ENCODE results near the gene SUPT5H. TPM values are rescaled to one million over a fixed set of nuclear protein-coding genes. Genes with fewer than 3 reads are reported as not detected.
A peak's percentile ranks its signal among the peaks of the same experiment; 100 is the strongest.

SUPT5H gene
- total RNA-seq, 1 donor from 2014 or later: 169 TPM

DNA sequence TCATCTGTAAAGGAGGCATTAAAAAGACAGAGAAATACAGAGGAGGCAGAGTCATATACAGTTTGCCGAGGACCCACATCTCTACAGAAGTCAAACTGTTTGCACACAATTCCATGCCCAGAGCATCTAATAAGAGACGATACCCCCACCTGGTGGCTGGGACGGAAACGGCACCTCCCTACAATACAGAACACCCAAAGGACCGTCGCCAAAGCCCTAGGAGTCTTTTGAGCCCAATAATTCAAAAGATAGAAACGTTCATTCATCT is 33.6 kb upstream of the SUPT5H start:
- Mint-ChIP-seq H3K4me3 (ENCODE audit: low read depth) (peak overlapping the region; percentile 80), H3K4me1 (ENCODE audit: low read depth) (peaks cover 38% of the 10 kb centered on the region), H3K36me3 (ENCODE audit: low read depth) (peaks cover 39% of the 10 kb centered on the region), H3K27ac (peak overlapping the region; percentile 90), H3K9me3 (no peaks in the 10 kb centered on the region), H3K27me3 (ENCODE audit: low read depth) (no peaks in the 10 kb centered on the region)
- intact Hi-C loops (cut with micrococcal nuclease): loop anchor here (1.0 to 2.0 kb wide), 8 partner anchors 10 to 289 kb away; partner anchors contain the start of genes MED29 and PAF1
- peak; percentile 84 for DNase-seq (ENCODE audit: low spot score)

DNA sequence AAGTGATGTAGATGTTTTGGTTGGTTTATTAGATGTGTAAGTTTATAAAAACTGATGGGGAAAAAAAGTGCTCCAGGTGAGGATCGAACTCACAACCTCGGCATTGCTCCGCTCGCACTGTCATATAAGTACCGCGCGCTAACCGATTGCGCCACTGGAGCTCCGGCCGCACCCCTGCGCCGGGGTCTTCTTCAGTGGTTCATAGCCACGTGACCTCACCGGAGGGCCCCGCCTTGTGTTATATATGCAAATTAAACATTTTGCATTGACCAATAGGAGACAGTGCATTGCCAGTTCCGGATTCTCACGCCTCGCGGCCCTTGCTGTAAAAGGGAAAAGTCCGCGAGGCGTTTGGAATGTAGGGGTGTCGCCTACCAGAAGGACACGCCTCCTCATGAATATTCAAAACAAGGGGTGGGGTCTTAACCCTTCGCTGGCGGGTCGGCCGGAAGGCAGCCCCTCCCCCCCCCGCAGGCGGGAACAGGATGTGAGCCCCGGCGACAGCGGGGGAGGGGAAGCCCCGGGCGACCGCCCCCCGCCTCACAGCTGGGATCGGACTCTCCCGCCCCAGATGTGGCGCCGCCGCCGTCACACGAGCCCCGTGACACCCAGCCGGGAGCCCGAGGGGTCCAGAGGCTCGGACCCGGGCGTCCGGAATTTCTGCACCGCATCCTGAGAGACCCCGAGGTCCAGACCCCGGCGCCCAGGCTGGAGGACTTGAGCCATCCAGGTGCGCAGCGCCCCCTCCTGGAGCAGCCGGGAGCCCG is 33.1 kb upstream of the SUPT5H start, which contains the start of gene PLEKHG2:
TSS of gene PLEKHG2 (plus strand) at position 570 of the 767 bp plus-strand sequence. CDS start 1,418 bp downstream, outside the sequence.
- DNase-seq (ENCODE audit: low spot score): peak; percentile 96
- Mint-ChIP-seq H3K36me3 (ENCODE audit: low read depth) (peaks cover 35% of the 10 kb centered on the region), H3K27me3 (ENCODE audit: low read depth) (no peaks in the 10 kb centered on the region), H3K4me1 (ENCODE audit: low read depth) (peaks cover 38% of the 10 kb centered on the region), H3K9me3 (no peaks in the 10 kb centered on the region), H3K27ac (peak within 1 kb of the TSS; percentile 90), H3K4me3 (ENCODE audit: low read depth) (peak within 1 kb of the TSS; percentile 97)
- intact Hi-C loops (cut with micrococcal nuclease): loop anchor here (1.0 to 2.0 kb wide), 7 partner anchors 15 to 290 kb away; partner anchors contain the start of genes MED29 and PAF1

DNA sequence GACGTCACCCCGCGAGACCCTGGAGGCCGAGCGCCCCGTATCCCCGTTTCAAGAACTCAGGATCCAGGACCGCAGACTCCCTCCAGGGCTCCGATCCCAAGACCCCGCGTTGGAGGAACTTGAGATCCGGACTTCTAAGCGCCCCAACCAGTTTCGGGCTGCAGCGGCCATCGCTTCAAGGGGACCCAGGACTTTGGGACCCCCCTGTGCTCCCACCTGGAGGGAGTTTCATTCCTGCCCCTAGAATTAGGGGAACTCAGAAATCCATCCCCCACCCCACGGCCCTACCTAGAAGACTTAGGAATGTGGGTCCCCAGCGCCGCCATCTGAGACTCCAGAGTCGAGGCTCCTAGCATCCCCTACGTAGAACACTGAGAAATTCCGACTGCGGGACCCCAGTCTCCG is 32.5 kb upstream of the SUPT5H start:
- peak overlapping the region; percentile 80 for H3K4me3 Mint-ChIP-seq (ENCODE audit: low read depth)
- H3K4me1 Mint-ChIP-seq (ENCODE audit: low read depth): peaks cover 37% of the 10 kb centered on the region
- intact Hi-C loops (cut with micrococcal nuclease): loop anchor here (1.0 to 2.0 kb wide), 7 partner anchors 16 to 291 kb away; partner anchors contain the start of genes MED29 and PAF1
- peaks cover 35% of the 10 kb centered on the region for H3K36me3 Mint-ChIP-seq (ENCODE audit: low read depth)
- DNase-seq (ENCODE audit: low spot score): no peak
- peak overlapping the region; percentile 42 for H3K27ac Mint-ChIP-seq
- no peaks in the 10 kb centered on the region for H3K9me3 Mint-ChIP-seq
- no peaks in the 10 kb centered on the region for H3K27me3 Mint-ChIP-seq (ENCODE audit: low read depth)

DNA sequence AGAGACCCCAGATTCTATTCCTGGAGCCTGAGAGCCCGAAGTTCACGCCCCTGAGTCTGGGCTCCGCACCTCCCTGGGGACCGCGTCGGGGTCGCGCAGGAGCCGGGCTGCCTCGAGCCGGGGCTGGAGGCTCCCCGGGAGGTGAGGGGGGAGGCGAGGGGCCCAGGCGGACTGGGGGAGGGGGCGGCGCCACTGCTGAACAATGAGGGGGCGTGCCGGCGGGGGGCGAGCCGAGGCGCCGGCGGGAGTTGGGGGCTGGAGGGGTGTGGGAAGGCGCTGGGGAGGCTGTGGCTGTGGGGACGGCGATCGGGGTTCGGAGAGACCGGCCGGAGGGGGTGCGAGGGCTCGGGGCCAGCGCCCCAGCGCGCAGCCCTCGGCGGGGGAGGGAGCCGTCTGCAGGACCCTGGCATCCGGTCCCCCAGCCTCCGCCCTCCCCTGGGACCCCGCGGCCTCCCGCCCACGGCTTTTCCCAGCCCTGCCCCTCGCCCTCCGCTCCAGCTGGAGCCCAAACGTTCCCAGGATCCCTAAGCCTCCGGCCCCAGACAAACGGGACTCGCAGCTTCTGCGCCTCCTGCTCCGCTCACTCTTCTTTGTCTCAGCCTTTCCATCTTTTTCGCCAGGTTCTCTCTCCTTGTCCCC is 32.0 kb upstream of the SUPT5H start:
- H3K9me3 Mint-ChIP-seq: no peaks in the 10 kb centered on the region
- no peak for DNase-seq (ENCODE audit: low spot score)
- intact Hi-C loops (cut with micrococcal nuclease): loop anchor here (2.0 kb wide), 1 partner anchor 63 kb away; no protein-coding TSS in a partner anchor
- peak overlapping the region; percentile 81 for H3K27ac Mint-ChIP-seq
- H3K36me3 Mint-ChIP-seq (ENCODE audit: low read depth): peaks cover 34% of the 10 kb centered on the region
- H3K4me1 Mint-ChIP-seq (ENCODE audit: low read depth): peaks cover 32% of the 10 kb centered on the region
- no peaks in the 10 kb centered on the region for H3K27me3 Mint-ChIP-seq (ENCODE audit: low read depth)
- H3K4me3 Mint-ChIP-seq (ENCODE audit: low read depth): peak overlapping the region; percentile 97

DNA sequence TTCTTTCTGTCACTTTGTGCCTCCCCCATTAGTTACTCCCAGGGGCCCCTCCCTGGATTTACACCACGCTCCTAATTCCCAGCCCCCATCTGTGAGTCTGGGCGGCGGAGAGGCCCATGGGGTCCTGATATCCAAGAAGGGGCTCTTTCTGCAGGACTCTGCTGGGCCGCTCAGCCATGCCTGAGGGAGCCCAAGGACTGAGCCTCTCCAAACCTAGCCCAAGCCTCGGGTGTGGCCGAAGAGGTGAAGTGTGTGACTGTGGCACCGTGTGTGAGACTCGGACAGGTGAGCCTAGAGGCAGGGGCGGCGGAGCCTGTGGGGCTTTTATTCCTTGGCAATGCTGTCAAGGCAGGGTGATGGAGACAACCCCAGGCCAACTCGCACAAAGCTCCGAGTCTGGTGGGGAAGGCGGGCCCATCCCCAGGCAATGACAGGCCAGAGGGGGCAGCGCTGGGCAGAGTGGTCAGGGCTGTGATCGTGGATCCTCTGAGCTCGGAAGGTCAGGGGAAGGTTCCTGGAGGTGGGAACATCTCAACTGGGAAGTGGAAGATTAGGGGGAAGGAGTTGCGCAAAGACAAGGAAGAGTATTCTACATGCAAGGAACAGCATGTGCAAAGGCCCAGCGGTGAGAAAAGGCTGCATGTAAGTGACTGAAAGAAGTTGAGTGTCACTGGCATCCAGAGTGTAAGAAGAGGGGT is 31.3 kb upstream of the SUPT5H start:
- intact Hi-C loops (cut with micrococcal nuclease): loop anchor here (2.0 kb wide), 1 partner anchor 63 kb away; no protein-coding TSS in a partner anchor
- Mint-ChIP-seq H3K27ac (peak overlapping the region; percentile 81), H3K36me3 (ENCODE audit: low read depth) (peaks cover 33% of the 10 kb centered on the region), H3K4me1 (ENCODE audit: low read depth) (peaks cover 27% of the 10 kb centered on the region), H3K27me3 (ENCODE audit: low read depth) (no peaks in the 10 kb centered on the region), H3K9me3 (no peaks in the 10 kb centered on the region), H3K4me3 (ENCODE audit: low read depth) (peak overlapping the region; percentile 97)
- DNase-seq (ENCODE audit: low spot score): no peak

DNA sequence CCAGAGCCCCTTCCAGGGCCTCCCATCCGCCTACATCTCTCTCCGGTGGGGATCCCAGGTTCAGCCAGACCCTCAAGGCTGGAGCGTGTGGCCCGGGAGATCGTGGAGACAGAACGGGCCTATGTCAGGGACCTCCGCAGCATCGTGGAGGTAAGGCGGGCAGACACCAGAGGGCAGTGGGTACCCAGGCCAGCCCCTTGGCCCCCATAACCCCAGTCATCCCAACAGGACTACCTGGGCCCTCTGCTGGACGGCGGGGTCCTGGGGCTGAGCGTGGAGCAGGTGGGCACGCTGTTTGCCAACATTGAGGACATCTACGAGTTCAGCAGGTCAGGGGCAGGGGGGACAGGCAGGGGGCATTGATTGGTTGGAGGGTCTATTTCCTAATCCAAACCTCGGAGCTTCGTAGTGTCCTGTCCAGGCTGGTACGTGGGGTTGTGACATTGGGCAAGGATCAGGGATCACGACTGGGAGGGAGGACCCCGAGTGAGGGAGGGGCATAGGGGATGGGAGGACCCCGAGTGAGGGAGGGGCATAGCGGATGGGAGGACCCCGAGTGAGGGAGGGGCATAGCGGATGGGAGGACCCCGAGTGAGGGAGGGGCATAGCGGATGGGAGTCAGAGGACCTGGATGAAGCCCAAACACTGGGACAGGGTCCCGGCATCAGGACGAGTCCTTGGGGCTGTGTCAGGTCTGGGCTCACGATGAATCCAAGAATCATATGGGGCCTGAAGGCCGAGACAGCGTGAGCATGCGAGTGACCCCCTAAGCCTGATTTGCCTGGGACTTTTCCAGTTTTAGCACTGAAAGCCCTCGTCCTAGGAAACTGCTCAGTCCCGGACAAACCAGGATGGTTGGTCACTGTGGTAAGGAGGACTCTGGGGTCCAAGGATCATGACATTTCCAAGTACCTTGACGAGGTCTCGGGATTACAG is 30.0 kb upstream of the SUPT5H start:
- Mint-ChIP-seq H3K27me3 (ENCODE audit: low read depth) (no peaks in the 10 kb centered on the region), H3K9me3 (no peaks in the 10 kb centered on the region), H3K27ac (no peak overlapping the region), H3K4me1 (ENCODE audit: low read depth) (peaks cover 24% of the 10 kb centered on the region), H3K4me3 (ENCODE audit: low read depth) (peak overlapping the region; percentile 17), H3K36me3 (ENCODE audit: low read depth) (peaks cover 35% of the 10 kb centered on the region)
- DNase-seq (ENCODE audit: low spot score): no peak
- intact Hi-C loops (cut with micrococcal nuclease): no loop called here

DNA sequence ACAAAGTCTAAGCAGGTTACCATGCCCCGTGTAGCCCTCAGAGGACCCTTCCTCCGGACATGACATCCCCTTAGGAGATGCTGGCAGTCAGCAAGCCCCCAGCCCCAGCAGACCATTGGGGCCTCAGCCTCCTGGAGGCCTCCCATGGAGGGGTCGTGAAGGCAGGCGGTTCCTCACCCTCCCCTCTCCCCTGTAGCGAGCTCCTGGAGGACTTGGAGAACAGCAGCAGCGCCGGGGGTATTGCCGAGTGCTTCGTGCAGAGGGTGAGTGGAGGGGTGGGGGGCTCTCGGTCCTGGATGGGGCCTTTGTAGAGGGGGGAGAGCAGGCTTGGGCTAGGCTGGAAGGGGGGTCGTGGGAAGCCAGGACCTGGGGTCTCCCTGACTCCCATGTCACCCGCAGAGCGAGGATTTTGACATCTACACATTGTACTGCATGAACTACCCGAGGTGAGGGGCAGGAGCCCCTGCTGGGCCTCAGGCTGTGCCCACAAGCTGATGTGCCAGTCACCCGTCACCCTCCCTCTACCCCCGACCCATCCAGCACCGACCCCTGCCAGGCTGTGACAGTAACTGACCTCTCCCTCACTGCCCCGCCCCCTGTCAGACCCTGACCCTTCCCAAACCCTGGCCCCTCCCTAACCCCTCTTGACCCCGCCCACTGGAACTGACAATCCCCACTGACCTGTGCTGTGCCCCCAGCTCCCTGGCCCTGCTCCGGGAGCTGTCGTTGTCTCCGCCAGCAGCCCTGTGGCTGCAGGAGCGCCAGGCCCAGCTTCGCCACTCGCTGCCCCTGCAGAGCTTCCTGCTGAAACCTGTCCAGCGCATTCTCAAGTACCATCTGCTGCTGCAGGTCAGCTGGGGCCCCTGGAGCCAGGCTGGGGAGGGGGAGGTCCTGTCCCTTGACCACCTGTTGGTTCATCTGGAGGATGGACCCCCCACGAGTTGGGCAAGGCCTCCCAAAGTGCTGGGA is 28.9 kb upstream of the SUPT5H start:
- peaks cover 30% of the 10 kb centered on the region for H3K36me3 Mint-ChIP-seq (ENCODE audit: low read depth)
- no peaks in the 10 kb centered on the region for H3K27me3 Mint-ChIP-seq (ENCODE audit: low read depth)
- DNase-seq (ENCODE audit: low spot score): no peak
- intact Hi-C loops (cut with micrococcal nuclease): no loop called here
- peaks cover 14% of the 10 kb centered on the region for H3K4me1 Mint-ChIP-seq (ENCODE audit: low read depth)
- no peak overlapping the region for H3K27ac Mint-ChIP-seq
- H3K4me3 Mint-ChIP-seq (ENCODE audit: low read depth): no peak overlapping the region
- H3K9me3 Mint-ChIP-seq: no peaks in the 10 kb centered on the region

DNA sequence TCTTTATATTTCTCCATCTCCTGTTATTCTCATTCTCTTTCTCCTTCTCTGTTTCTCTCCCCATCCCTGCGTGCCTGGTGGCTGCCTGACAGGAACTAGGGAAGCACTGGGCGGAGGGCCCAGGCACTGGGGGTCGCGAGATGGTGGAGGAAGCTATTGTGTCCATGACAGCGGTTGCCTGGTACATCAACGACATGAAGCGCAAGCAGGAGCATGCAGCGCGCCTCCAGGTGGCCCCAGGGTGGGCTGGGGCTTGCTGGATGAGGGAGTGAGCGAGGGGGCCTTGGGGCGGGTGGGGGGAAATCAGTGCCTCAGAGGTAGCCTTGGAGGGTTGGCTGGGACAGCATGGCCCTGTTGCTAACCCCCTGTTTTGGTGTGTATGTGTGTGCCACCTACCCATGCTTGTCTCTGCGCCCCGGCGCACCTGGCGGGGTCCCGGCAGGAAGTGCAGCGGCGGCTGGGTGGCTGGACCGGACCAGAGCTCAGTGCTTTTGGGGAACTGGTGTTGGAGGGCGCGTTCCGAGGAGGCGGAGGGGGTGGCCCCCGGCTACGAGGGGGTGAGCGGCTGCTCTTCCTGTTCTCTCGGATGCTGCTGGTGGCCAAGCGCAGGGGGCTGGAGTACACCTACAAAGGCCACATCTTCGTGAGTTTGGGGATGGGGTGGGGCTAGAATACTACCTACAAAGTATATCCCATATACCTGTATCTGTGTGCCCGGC is 27.8 kb upstream of the SUPT5H start:
- H3K9me3 Mint-ChIP-seq: no peaks in the 10 kb centered on the region
- intact Hi-C loops (cut with micrococcal nuclease): no loop called here
- H3K4me1 Mint-ChIP-seq (ENCODE audit: low read depth): peaks cover 11% of the 10 kb centered on the region
- H3K36me3 Mint-ChIP-seq (ENCODE audit: low read depth): peaks cover 32% of the 10 kb centered on the region
- no peak overlapping the region for H3K27ac Mint-ChIP-seq
- no peaks in the 10 kb centered on the region for H3K27me3 Mint-ChIP-seq (ENCODE audit: low read depth)
- no peak overlapping the region for H3K4me3 Mint-ChIP-seq (ENCODE audit: low read depth)
- DNase-seq (ENCODE audit: low spot score): no peak

DNA sequence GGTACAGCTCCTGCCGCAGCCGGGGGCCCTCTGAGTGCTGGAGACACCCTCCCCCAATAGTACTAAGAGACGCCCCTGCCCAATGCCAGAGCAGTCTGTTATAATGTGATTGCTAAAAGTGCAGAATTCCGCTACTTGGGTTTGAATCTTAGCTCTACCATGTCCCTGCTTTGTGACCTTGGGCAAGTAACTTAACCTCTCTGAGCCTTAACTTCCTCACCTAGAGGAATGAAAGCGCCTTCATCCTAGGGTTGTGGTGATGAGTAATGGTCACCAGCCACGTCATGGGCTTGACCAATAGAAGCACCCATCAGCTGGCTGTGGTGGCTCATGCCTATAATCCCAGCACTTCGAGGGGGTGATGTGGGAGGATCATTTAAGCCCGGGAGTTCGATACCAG is 26.4 kb upstream of the SUPT5H start:
- Mint-ChIP-seq H3K27me3 (ENCODE audit: low read depth) (no peaks in the 10 kb centered on the region), H3K9me3 (no peaks in the 10 kb centered on the region), H3K4me1 (ENCODE audit: low read depth) (peaks cover 7% of the 10 kb centered on the region), H3K36me3 (ENCODE audit: low read depth) (peaks cover 36% of the 10 kb centered on the region), H3K27ac (no peak overlapping the region), H3K4me3 (ENCODE audit: low read depth) (no peak overlapping the region)
- DNase-seq (ENCODE audit: low spot score): no peak
- intact Hi-C loops (cut with micrococcal nuclease): no loop called here

DNA sequence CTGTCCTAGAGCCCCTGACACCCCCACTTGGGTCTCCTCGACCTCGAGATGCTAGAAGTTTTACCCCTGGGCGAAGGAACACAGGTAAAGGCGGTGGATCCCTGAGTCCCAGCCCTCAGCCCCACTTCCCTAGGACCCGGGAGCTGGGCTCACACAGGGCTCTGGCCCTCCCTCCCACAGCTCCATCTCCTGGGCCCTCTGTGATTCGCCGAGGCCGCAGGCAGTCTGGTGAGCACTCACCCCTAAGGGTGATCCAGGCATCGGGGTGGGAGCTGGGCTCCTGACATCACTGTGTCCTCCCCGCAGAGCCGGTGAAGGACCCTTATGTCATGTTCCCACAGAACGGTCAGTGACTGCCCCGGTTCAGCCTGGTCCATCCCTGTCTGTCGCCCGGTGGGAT is 24.6 kb upstream of the SUPT5H start:
- H3K27me3 Mint-ChIP-seq (ENCODE audit: low read depth): no peaks in the 10 kb centered on the region
- intact Hi-C loops (cut with micrococcal nuclease): no loop called here
- no peak for DNase-seq (ENCODE audit: low spot score)
- no peak overlapping the region for H3K27ac Mint-ChIP-seq
- H3K9me3 Mint-ChIP-seq: no peaks in the 10 kb centered on the region
- H3K4me3 Mint-ChIP-seq (ENCODE audit: low read depth): no peak overlapping the region
- peaks cover 32% of the 10 kb centered on the region for H3K36me3 Mint-ChIP-seq (ENCODE audit: low read depth)
- no peaks in the 10 kb centered on the region for H3K4me1 Mint-ChIP-seq (ENCODE audit: low read depth)

DNA sequence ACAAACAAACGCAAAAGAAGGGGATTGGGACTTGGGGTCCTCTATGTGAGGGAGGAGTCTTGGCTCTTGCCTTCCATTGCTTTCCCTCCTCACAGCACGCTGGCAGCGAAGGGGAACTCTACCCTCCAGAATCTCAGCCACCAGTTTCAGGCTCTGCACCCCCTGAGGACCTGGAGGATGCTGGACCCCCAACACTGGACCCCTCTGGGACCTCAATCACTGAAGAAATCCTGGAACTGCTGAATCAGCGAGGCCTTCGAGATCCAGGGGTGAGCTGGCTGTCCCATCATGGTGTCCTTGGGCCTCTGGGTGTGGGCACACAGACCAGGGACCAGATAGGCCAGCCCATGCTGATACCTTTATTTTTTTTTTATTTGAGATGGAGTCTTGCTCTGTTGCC is 23.4 kb upstream of the SUPT5H start:
- no peak overlapping the region for H3K27ac Mint-ChIP-seq
- DNase-seq (ENCODE audit: low spot score): no peak
- no peaks in the 10 kb centered on the region for H3K27me3 Mint-ChIP-seq (ENCODE audit: low read depth)
- intact Hi-C loops (cut with micrococcal nuclease): no loop called here
- no peaks in the 10 kb centered on the region for H3K4me1 Mint-ChIP-seq (ENCODE audit: low read depth)
- peaks cover 35% of the 10 kb centered on the region for H3K36me3 Mint-ChIP-seq (ENCODE audit: low read depth)
- no peaks in the 10 kb centered on the region for H3K9me3 Mint-ChIP-seq
- H3K4me3 Mint-ChIP-seq (ENCODE audit: low read depth): no peak overlapping the region
